GM12892 (cell line): ENCODE data around the gene BATF3.

Source experiments
- POLR2A ChIP-seq: IDR thresholded peaks from 2 replicates; pipeline ENCODE4 v1.6.1; 2011; ENCODE audit warnings: low read depth, low read length, control low read depth
- POLR2AphosphoS5 ChIP-seq: IDR thresholded peaks from 2 replicates; pipeline ENCODE4 v1.6.1; 2011; ENCODE audit warnings: low read depth, low read length, control low read depth
- TAF1 ChIP-seq: IDR thresholded peaks from 2 replicates; pipeline ENCODE4 v1.6.1; 2011; ENCODE audit warnings: low read depth, mild to moderate bottlenecking, control low read depth, low read length, borderline replicate concordance

DNA sequence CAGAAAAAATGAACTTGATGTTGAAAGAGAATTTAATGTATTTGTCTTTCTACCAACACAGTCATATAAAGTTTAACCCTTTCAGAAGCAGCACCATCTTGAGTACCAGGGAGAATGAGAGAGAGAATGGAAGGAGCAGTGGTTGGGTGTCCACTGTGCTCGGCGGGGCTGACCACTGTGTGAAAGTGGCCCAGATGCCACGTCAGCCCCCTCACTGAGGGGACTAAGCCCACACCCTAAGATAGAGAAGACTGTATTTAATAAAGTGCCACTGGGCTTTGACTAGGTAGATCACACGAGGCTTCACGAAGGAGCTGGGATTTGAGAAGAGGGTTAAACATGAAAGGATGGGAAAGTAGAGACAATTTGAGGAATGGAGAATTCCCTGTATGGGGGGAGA, 31.2 kb downstream of the BATF3 start:
- TF ChIP-seq POLR2AphosphoS5 (no peak), POLR2A (no peak), TAF1 (no peak)
